DMS53 treated with DMSO at 0.1 percent for 48 hours (cell line): ENCODE data around the gene CLSTN1.

Source experiments
- DNase-seq: peaks from one replicate; lab custom pipeline; 2025; ENCODE audit not compliant: unreplicated experiment; lab: John Stamatoyannopoulos, UW

Gene CLSTN1

GRCh38 chr1:9732123-9732971 is 91.4 kb downstream of the CLSTN1 start:
- no peak for DNase-seq

DNA sequence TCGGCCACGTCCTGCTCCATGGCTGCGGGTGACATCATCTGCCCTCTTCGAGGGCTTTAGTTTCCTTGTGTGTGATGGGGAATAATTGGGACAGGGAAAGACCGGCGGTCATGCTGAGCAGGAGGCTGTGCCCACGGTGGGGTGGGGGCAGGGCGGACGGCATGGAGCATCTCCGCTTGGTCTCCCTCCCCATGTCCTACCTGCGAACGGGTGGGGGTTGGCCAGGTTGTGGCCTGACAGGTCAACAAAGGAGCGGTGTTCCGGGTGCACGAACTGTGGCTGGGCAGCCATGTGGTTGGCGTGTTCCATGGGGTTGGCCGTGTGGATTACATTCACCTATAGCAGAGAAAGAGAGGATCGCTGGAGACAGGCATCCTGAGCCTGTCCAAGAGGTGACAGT is 92.2 kb downstream of the CLSTN1 start:
- no peak for DNase-seq

GRCh38 chr1:9731051-9731537 is 92.7 kb downstream of the CLSTN1 start:
- DNase-seq: no peak

DNA sequence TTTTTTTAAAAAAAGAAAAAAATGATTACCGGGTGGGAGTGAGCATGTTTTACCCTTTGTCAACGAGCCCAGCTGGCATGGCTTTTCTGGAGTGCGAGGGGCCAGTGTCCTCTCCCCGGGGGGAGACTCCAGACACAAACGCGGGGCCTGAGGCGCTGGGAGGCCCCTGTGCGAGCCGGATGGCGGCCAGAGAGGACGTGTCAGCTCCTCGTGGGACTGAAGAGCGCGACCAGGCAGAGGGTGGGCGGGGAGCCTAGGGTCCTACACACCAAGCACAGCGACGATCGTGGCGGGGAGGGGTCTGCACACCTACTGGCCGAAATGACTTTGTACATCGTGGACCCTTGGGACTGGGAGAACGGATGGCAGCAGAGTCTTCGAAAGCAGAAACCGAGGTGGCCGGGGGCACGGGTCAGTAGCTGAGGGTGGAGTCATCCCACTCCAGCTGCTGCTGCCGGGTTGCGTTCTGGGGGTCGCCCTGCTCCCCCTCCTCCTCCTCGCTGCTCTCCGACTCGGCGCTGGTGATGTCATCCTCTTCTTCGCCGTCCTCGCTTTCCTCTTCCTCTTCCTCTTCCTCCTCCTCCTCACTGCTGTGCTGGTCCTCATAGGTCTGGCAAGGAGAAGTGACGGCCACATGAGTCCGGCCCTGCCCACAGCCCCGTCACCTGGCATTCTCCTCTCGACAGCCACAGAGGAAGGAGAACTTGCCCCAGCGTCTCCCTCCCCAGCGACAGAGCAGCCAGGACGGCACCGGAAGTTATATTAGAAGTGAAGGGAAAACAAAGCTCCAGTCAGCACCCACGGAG is 93.5 kb downstream of the CLSTN1 start:
- DNase-seq: no peak

DNA sequence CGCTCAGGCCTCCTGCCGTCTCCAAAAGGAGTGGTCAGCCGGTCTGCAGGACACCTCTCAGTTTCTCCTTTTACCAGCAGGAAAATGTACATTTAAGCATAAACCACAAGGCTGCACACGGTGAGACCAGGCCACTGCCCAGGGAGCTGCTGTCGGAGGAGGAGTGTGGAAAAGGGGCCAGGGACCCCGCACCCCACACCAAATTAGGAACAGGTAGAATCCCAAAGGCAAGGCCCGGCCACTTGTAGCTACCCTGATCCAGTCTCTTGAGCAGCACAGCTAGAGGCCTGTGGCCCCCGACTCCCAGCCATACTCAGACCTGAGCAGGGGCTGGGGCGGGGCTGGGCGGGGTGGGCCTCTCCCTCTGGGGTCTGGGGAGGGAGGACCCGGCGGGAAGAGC is 94.2 kb downstream of the CLSTN1 start:
- no peak for DNase-seq

GRCh38 chr1:9728451-9729295 is 95.1 kb downstream of the CLSTN1 start:
- DNase-seq: no peak

DNA sequence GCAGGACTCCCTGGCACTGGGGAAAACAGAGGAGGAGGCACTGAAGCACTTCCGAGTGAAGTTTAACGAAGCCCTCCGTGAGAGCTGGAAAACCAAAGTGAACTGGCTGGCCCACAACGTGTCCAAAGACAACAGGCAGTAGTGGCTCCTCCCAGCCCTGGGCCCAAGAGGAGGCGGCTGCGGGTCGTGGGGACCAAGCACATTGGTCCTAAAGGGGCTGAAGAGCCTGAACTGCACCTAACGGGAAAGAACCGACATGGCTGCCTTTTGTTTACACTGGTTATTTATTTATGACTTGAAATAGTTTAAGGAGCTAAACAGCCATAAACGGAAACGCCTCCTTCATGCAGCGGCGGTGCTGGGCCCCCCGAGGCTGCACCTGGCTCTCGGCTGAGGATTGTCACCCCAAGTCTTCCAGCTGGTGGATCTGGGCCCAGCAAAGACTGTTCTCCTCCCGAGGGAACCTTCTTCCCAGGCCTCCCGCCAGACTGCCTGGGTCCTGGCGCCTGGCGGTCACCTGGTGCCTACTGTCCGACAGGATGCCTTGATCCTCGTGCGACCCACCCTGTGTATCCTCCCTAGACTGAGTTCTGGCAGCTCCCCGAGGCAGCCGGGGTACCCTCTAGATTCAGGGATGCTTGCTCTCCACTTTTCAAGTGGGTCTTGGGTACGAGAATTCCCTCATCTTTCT is 96.7 kb downstream of the CLSTN1 start:
- peak; percentile 35 for DNase-seq

DNA sequence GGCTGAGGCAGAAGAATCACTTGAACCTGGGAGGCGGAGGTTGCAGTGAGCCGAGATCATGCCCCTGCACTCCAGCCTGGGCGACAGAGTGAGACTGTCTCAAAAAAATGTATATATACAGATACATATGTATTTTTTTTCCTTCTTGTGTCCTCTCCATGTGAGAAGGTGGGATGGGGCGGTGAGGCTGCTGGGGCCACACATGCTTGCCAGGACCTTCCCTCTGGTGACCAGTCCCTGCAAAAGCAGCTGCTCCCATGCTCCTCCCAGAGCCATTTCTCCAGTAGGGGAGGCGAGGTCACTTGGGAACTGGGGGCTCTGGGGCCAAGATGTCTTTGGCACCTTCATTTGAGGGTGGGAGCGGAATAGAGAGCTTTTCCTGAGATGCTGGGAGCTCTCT is 97.4 kb downstream of the CLSTN1 start:
- no peak for DNase-seq

DNA sequence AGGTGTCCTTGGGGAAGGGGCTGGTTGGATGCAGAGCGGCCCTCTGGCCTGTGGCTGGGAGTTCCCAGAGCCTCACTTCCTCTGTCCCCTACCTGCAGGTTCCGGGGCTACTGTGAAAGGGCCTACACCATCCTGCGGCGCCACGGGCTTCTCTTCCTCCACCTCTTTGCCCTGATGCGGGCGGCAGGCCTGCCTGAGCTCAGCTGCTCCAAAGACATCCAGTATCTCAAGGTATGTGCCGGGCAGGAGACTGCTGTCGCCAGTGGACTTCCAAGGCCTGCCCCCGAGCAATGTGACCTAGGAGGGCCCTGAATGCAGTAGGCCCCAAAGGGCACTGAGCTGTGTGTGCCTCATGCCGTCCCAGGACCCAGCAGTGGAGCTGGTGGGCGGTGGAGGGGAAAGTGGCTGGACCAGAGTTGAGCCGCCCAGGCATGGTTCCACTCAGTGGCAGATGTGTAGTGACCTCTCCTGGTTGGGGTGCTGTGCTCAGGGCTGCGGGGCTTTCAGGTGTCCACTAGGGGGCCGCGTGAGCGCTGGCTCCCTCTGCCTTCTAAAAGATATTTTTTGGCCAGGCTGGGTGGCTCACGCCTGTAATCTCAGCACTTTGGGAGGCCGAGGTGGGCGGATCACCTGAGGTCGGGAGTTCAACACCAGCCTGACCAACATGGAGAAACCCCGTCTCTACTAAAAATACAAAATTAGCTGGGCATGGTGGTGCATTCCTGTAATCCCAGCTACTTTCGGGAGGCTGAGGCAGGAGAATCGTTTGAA is 98.9 kb downstream of the CLSTN1 start:
- peak; percentile 30 for DNase-seq

DNA sequence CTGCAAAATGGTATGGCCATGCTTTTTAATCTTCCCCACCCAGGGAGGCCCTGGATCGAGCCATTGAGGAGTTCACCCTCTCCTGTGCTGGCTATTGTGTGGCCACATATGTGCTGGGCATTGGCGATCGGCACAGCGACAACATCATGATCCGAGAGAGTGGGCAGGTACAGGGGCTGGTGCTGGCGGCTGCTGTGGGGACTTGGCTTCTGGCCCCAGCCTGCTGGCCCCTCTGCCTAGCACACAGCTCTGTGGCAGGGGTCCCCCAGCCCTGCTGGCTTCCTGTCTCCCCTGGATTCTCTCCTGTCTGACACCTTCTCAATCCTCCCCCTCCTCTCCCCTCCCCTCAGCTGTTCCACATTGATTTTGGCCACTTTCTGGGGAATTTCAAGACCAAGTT is 99.8 kb downstream of the CLSTN1 start:
- no peak for DNase-seq

GRCh38 chr1:9723068-9723805 is 100.5 kb downstream of the CLSTN1 start:
- no peak for DNase-seq

DNA sequence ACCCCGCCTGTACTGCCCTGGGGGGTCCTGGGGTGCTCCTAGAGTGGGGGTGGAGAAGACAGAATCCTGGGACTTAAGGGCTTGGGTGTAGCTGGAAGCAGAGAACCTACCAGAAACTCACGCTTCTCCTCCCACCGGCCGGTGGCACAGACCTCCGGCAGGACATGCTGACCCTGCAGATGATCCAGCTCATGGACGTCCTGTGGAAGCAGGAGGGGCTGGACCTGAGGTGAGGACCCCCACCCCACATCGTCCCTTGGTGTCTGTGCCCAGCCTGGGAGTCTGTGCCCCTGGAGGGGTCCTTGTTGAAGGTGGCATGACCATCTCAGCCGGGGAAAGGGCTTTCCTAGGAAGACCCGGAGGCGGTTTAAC is 101.4 kb downstream of the CLSTN1 start:
- DNase-seq: no peak

GRCh38 chr1:9721606-9722377 is 102.0 kb downstream of the CLSTN1 start:
- peak; percentile 31 for DNase-seq

DNA sequence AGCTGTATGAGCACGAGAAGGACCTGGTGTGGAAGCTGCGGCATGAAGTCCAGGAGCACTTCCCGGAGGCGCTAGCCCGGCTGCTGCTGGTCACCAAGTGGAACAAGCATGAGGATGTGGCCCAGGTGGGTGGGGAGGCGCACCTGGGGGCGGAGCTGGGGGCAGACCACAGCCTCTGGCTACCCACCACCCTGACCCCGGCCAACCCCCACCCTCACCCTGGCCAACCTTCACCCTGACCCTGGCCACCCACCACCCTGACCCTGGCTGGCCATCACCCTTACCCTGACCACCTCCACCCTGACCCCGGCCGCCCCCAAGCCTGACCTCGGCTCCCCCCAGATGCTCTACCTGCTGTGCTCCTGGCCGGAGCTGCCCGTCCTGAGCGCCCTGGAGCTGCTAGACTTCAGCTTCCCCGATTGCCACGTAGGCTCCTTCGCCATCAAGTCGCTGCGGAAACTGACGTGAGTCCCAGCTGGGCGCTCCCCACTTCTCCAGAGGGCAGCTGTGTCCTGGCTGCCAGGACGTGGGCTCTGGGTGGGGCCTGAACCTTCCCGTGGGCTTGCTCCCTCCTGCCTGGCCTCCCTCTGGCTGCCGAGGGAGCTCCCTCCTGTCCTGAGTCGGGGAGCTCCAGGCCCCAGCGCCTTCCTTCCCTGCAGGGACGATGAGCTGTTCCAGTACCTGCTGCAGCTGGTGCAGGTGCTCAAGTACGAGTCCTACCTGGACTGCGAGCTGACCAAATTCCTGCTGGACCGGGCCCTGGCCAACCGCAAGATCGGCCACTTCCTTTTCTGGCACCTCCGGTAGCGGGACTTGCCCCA is 102.8 kb downstream of the CLSTN1 start:
- DNase-seq: peak; percentile 52

DNA sequence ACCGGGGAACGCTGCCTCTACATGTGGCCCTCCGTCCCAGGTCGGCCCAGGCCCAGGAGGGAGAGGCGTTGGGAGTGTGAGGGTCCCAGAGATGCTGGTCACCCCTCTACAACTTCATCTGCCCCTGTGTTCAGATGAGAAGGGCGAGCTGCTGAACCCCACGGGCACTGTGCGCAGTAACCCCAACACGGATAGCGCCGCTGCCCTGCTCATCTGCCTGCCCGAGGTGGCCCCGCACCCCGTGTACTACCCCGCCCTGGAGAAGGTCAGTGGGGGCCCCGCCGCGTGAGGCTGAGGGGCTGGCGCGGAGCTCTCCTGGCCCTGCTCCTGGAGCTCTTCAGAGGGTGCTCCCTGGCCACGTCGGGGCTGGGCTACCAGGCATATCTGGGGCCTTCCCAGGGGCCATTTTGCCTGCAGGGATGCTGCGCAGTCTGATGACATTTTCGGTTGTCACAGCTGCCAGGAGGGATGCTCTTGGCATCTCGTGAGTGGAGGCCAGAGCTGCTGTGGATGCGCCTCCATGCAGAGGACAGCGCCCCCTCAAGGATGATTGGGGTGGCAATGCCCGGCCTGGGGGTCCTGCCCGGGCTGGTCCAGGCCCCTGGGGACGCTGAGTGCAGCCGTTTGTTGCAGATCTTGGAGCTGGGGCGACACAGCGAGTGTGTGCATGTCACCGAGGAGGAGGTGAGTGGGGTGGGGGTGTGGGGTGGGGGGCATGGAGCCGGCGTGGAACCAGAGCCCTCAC is 103.6 kb downstream of the CLSTN1 start:
- DNase-seq: no peak

GRCh38 chr1:9718006-9718680 is 105.6 kb downstream of the CLSTN1 start:
- DNase-seq: no peak
